ENCODE data around the gene SMIM5.

SMIM5 gene, protein sequence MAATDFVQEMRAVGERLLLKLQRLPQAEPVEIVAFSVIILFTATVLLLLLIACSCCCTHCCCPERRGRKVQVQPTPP

DNA sequence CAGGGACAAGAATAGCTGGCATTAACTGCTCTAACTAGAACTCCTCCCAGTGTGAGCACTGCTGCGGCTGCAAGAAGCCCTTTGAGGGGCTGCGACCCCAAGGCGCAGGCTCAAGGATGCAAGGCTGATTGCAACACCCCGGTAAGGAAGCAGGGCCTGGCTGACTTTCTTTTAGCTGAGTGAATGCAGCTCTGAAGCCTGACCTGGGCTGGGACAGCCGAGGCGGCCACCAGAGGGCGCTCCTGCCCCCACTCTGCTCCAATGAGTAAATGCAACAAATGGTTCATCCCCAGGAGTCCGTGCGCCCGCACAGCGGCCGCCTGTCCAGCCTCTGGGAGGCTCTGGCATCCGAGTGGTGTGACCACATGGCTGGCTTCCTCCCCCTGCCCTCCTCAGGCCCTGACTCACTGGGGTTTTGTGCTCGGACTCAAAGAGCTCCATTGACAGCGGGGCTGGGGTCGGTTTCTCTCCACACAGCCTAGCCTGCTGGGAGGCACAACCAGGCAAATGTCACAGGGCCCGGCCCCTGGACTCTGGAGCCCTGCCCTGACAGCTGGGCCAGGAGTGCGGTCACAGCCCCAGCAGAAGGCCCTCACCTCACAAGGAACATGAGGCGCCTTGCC, at the start of gene SMIM5:
Gene SMIM5 (plus strand): TSS at position 572 of the 623 bp plus-strand sequence. CDS start 6,768 bp downstream, outside the sequence.
- Histone ChIP-seq H3K4me1 (ENCODE audit: insufficient read depth, poor library complexity, severe bottlenecking) (peaks cover 3% of the 10 kb centered on the region), H3K27me3 (ENCODE audit: insufficient read depth, poor library complexity, severe bottlenecking) (no peaks in the 10 kb centered on the region), H3K4me3 (ENCODE audit: severe bottlenecking) (no peak within 1 kb of the TSS), H3K36me3 (ENCODE audit: low read depth) (peaks cover 13% of the 10 kb centered on the region; the same call in 1 of the 2 replicates), H3K27ac (ENCODE audit: poor library complexity, severe bottlenecking) (peak within 1 kb of the TSS; percentile 34), H3K9me3 (ENCODE audit: severe bottlenecking) (no peaks in the 10 kb centered on the region)
- ATAC-seq (ENCODE audit: low read depth) (peak; percentile 68), DNase-seq (ENCODE audit: low spot score) (no peak)
- TF ChIP-seq, protein P1, sequence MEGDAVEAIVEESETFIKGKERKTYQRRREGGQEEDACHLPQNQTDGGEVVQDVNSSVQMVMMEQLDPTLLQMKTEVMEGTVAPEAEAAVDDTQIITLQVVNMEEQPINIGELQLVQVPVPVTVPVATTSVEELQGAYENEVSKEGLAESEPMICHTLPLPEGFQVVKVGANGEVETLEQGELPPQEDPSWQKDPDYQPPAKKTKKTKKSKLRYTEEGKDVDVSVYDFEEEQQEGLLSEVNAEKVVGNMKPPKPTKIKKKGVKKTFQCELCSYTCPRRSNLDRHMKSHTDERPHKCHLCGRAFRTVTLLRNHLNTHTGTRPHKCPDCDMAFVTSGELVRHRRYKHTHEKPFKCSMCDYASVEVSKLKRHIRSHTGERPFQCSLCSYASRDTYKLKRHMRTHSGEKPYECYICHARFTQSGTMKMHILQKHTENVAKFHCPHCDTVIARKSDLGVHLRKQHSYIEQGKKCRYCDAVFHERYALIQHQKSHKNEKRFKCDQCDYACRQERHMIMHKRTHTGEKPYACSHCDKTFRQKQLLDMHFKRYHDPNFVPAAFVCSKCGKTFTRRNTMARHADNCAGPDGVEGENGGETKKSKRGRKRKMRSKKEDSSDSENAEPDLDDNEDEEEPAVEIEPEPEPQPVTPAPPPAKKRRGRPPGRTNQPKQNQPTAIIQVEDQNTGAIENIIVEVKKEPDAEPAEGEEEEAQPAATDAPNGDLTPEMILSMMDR (IDR thresholded peaks at IDR 0.05; ENCODE audit: poor library complexity, severe bottlenecking) = peak; percentile 82

DNA sequence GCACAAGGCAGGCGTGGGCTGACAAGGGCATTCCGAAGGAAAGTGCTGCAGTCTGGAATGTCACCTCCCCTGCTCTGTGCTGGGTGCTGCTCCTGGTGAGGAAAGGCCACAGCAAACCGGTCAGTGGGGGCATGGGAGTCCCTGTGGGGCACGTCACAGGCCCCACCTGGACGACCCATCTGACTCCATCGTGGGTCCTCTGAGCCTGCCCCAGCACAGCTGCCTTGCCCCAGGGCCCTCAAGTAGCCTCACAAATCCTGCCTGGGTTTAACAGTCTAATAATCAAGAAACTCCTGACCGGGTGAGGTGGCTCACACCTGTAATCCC, 48.4 kb upstream of the SMIM5 start:
- no peak overlapping the region for H3K4me3 ChIP-seq (ENCODE audit: severe bottlenecking)
- TF ChIP-seq, protein P1 (IDR thresholded peaks at IDR 0.05; ENCODE audit: poor library complexity, severe bottlenecking) = no peak

DNA sequence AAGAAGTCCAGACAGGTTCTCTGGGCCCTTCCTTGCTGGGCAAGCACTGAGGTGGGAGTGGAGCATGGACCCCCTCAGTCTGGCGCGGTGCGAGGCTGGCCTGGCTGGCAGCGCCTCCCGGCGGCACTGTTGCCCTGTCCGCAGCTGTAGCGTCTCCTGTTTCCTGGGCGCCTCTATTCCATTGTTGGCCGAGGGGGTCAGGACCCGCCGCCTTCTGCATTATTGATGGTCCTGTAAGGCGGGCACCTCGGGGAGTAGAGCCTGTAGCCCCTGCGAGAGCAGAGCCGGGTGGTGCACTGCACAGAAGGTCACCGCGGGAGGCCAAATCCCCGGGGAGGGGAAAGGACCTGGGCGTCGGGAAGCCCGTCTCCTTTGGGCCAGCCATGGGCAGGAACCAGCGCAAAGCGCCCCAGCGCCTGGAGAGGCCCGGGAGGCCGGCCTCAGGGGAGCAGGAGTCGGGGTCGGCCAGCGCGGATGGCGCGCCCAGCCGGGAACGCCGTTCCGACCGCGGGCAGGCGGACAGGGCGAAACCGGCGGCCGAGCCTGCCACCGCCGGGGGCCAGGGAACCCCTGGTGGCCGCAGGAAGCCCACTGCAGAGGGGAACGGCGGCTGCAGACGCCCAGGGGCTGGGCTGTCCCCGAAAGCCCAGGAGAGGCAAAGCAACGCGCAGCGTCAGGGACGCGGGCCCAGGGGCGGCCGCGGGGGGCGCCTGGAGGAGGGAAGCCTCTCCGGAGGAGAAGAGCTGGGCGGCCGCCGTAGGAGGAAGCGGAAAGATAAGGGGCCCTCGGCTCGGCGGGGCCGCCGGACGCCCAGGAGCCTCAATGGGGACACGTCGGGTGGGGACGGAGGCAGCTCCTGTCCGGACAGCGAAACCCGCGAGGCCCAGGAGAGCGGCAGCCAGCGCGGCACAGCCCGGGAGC, 45.3 kb upstream of the SMIM5 start, which contains the start of gene MYO15B:
Gene MYO15B (plus strand): TSS at position 126 of the 921 bp plus-strand sequence. CDS start 258 bp downstream, at position 384.
- peak within 1 kb of the TSS; percentile 42 for H3K27ac ChIP-seq (ENCODE audit: poor library complexity, severe bottlenecking)
- H3K9me3 ChIP-seq (ENCODE audit: severe bottlenecking) = no peaks in the 10 kb centered on the region
- TF ChIP-seq, protein P1 (IDR thresholded peaks at IDR 0.05; ENCODE audit: poor library complexity, severe bottlenecking) = no peak
- DNase-seq (ENCODE audit: low spot score) (no peak), ATAC-seq (ENCODE audit: low read depth) (peak; percentile 23; the same call in 2 of the 3 replicates)
- no peaks in the 10 kb centered on the region for H3K36me3 ChIP-seq (ENCODE audit: low read depth)
- peak within 1 kb of the TSS; percentile 37 for H3K4me3 ChIP-seq (ENCODE audit: severe bottlenecking)
- no peaks in the 10 kb centered on the region for H3K27me3 ChIP-seq (ENCODE audit: insufficient read depth, poor library complexity, severe bottlenecking)
- no peaks in the 10 kb centered on the region for H3K4me1 ChIP-seq (ENCODE audit: insufficient read depth, poor library complexity, severe bottlenecking)

More for the DNA sequence above, 48.4 kb upstream of the SMIM5 start:
- Histone ChIP-seq H3K9me3 (ENCODE audit: severe bottlenecking) (no peaks in the 10 kb centered on the region), H3K27ac (ENCODE audit: poor library complexity, severe bottlenecking) (no peak overlapping the region), H3K27me3 (ENCODE audit: insufficient read depth, poor library complexity, severe bottlenecking) (no peaks in the 10 kb centered on the region), H3K4me1 (ENCODE audit: insufficient read depth, poor library complexity, severe bottlenecking) (no peaks in the 10 kb centered on the region), H3K36me3 (ENCODE audit: low read depth) (no peaks in the 10 kb centered on the region)
- DNase-seq (ENCODE audit: low spot score) = no peak
- ATAC-seq (ENCODE audit: low read depth) = no peak

DNA sequence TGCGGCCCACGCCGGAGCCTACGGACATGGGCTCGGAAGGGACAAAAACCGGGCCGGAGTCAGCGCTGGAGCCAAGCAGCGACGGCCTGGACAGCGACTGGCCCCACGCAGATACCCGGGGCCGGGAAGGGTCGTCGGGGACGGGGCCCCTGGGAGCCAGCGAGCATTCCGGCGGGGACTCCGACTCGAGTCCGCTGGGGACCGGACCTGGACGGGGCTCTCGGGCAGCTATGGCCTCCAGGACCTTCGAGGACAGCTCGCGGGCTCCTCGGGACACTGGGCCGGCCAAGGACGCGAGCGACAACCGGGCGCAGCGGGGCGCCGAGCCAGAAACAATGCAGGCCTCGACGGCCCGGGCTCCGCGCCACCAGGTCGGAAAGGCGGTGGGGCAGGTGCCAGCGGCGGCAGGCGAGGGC, 44.6 kb upstream of the SMIM5 start:
- DNase-seq (ENCODE audit: low spot score) (no peak), ATAC-seq (ENCODE audit: low read depth) (peak; percentile 1; the same call in 1 of the 3 replicates)
- no peaks in the 10 kb centered on the region for H3K36me3 ChIP-seq (ENCODE audit: low read depth)
- TF ChIP-seq, protein P1 (IDR thresholded peaks at IDR 0.05; ENCODE audit: poor library complexity, severe bottlenecking) = no peak
- H3K9me3 ChIP-seq (ENCODE audit: severe bottlenecking) = no peaks in the 10 kb centered on the region
- H3K4me1 ChIP-seq (ENCODE audit: insufficient read depth, poor library complexity, severe bottlenecking) = no peaks in the 10 kb centered on the region
- H3K27ac ChIP-seq (ENCODE audit: poor library complexity, severe bottlenecking) = peak overlapping the region; percentile 42
- H3K27me3 ChIP-seq (ENCODE audit: insufficient read depth, poor library complexity, severe bottlenecking) = no peaks in the 10 kb centered on the region
- peak overlapping the region; percentile 37 for H3K4me3 ChIP-seq (ENCODE audit: severe bottlenecking)
